HepG2 (cell line): ENCODE data around the gene SDK1. TPM values are rescaled to one million over a fixed set of nuclear protein-coding genes. Genes with fewer than 3 reads are reported as not detected.

Source experiments
- ATAC-seq: fragments of 200-7000 bp; cut with Tn5 transposase; 3 replicates; pipeline ENCODE4 v1.9.1; 2020; ENCODE audit warnings: mild to moderate bottlenecking, moderate library complexity
- BruUV-seq: library from RNA; stranded (reverse); fragments of 400-500 nt; replicated peaks from 2 replicates; lab custom pipeline; 2021; lab: Mats Ljungman, UMichigan
- CTCF ChIA-PET: fragments of 300-600 bp; formaldehyde crosslinking; extraction: SDS; loops from one replicate; lab custom pipeline; 2021; ENCODE audit warnings: low total read pairs, inconsistent platforms, low intra/inter-chr PET ratio; lab: Yijun Ruan, JAX
- POLR2A ChIA-PET: fragments of 350-600 bp; sonication (Branson Sonifier 250); formaldehyde crosslinking; loops from one replicate; lab custom pipeline; 2020; ENCODE audit warnings: antibody characterized with exemption, inconsistent platforms; lab: Yijun Ruan, JAX
- DNase-seq: peaks from one replicate; pipeline ENCODE4 v3.0.0-alpha.2; 2015; ENCODE audit warnings: low spot score
- FAIRE-seq: peaks from 3 replicates; lab custom pipeline; 2011; peaks lifted over from hg19 to GRCh38; lab: Jason Lieb, UNC
- H2AFZ ChIP-seq: one replicate; pipeline ENCODE4 v1.6.1; 2011; ENCODE audit warnings: low read length, inconsistent platforms
- H3K27ac ChIP-seq: fragments of 300-600 bp; 3 replicates; pipeline ENCODE4 v1.8.0; 2011; ENCODE audit warnings: mixed run types, mild to moderate bottlenecking, mixed read lengths, low read length, inconsistent platforms; ENCODE audit not compliant: insufficient read depth; ENCODE audit errors: extremely low read length
- H3K27me3 ChIP-seq, 2 experiments: fragments of 200-600 bp in 1 of 2; 2 replicates in 1 of 2; 3 replicates in 1 of 2; pipeline versions ENCODE4 v1.6.0 to v1.8.0; 2011; ENCODE audit warnings: low read length in 2 of 2, mild to moderate bottlenecking in 2 of 2, moderate library complexity in 2 of 2, inconsistent platforms in 1 of 2; ENCODE audit not compliant: insufficient read depth in 2 of 2, control insufficient read depth in 1 of 2
- H3K36me3 ChIP-seq, 2 experiments: fragments of 200-600 bp in 1 of 2; replicated peaks in 1 of 2; 2 replicates in 1 of 2; 3 replicates in 1 of 2; pipeline versions ENCODE4 v1.5.1 to v1.8.0; 2011; ENCODE audit warnings: low read length in 2 of 2, inconsistent platforms in 1 of 2; ENCODE audit not compliant: insufficient read depth in 2 of 2, control insufficient read depth in 1 of 2
- H3K4me1 ChIP-seq: 2 replicates; pipeline ENCODE4 v1.5.1; 2012; ENCODE audit warnings: low read length, inconsistent platforms; ENCODE audit not compliant: insufficient read depth
- H3K4me2 ChIP-seq: 2 replicates; pipeline ENCODE4 v1.6.0; 2011; ENCODE audit warnings: low read depth, low read length, inconsistent platforms
- H3K4me3 ChIP-seq, 3 experiments: fragments of 200-600 bp in 1 of 3; sonication (generic), shearing (Covaris generic) in 1 of 3; replicated peaks in 1 of 3; 2 replicates each; pipeline ENCODE4 v1.5.1; 2011 to 2016; ENCODE audit warnings: low read length in 3 of 3, inconsistent platforms in 2 of 3, low read depth in 2 of 3, mild to moderate bottlenecking in 2 of 3, control low read depth in 1 of 3, mixed read lengths in 1 of 3; ENCODE audit not compliant: insufficient read depth in 1 of 3
- H3K79me2 ChIP-seq: one replicate; pipeline ENCODE4 v1.6.1; 2011; ENCODE audit warnings: low read length, inconsistent platforms; ENCODE audit not compliant: insufficient read depth
- H3K9ac ChIP-seq: 2 replicates; pipeline ENCODE4 v1.6.0; 2011; ENCODE audit warnings: mild to moderate bottlenecking, low read depth, low read length, inconsistent platforms; ENCODE audit not compliant: insufficient read depth
- H3K9me3 ChIP-seq: 2 replicates; pipeline ENCODE4 v1.5.1; 2012; ENCODE audit warnings: mild to moderate bottlenecking, low read length
- H4K20me1 ChIP-seq: 2 replicates; pipeline ENCODE4 v1.6.0; 2011; ENCODE audit warnings: inconsistent platforms, mild to moderate bottlenecking, low read length, moderate library complexity; ENCODE audit not compliant: insufficient read depth
- ATF7-NPFF ChIP-seq: sonication (generic); formaldehyde crosslinking; IDR thresholded peaks from 2 replicates; pipeline ENCODE4 v1.8.1; 2023; ENCODE audit warnings: mild to moderate bottlenecking, low read depth, missing genetic modification reagents, moderate library complexity
- DMTF1 ChIP-seq: sonication (generic); formaldehyde crosslinking; IDR thresholded peaks from 2 replicates; pipeline ENCODE4 v1.4.0; 2020; ENCODE audit warnings: mild to moderate bottlenecking, missing genetic modification reagents
- DPF2 ChIP-seq: sonication (generic); formaldehyde crosslinking; IDR thresholded peaks from 2 replicates; pipeline ENCODE4 v1.4.0; 2020; ENCODE audit warnings: mild to moderate bottlenecking, low read depth, missing genetic modification reagents, borderline replicate concordance
- DZIP1 ChIP-seq: sonication (generic); formaldehyde crosslinking; IDR thresholded peaks from 2 replicates; pipeline ENCODE4 v1.5.0; 2020; ENCODE audit warnings: mild to moderate bottlenecking, missing genetic modification reagents
- EHMT2 ChIP-seq: fragments of 200-600 bp; sonication (generic); IDR thresholded peaks from 2 replicates; pipeline ENCODE4 v1.7.0; 2017; ENCODE audit warnings: antibody characterized with exemption, low read depth, low read length, borderline replicate concordance
- MBD4 ChIP-seq: IDR thresholded peaks from 2 replicates; pipeline ENCODE4 v1.6.1; 2012; ENCODE audit warnings: low read length, inconsistent platforms, borderline replicate concordance
- SIN3B ChIP-seq: fragments of 150-350 bp; IDR thresholded peaks from 2 replicates; pipeline ENCODE4 v1.6.1; 2014; ENCODE audit warnings: low read length
- SOX5 ChIP-seq: IDR thresholded peaks from 2 replicates; pipeline ENCODE4 v1.6.1; 2016; ENCODE audit warnings: borderline replicate concordance
- SRSF4 ChIP-seq: fragments of 200-400 bp; formaldehyde crosslinking; IDR thresholded peaks from one replicate; pipeline ENCODE4 v1.6.1; 2018; ENCODE audit warnings: mild to moderate bottlenecking, low read depth, low read length, moderate library complexity; ENCODE audit not compliant: poor library complexity, severe bottlenecking
- TFAP4 ChIP-seq: sonication (generic); IDR thresholded peaks from 2 replicates; pipeline ENCODE4 v1.6.1; 2016; ENCODE audit warnings: low read depth, borderline replicate concordance
- THRA ChIP-seq: sonication (generic); formaldehyde crosslinking; IDR thresholded peaks from 2 replicates; pipeline ENCODE4 v1.4.0; 2020; ENCODE audit warnings: missing genetic modification reagents, borderline replicate concordance
- TOPORS ChIP-seq: sonication (generic); formaldehyde crosslinking; IDR thresholded peaks from 2 replicates; pipeline ENCODE4 v1.8.0; 2023; ENCODE audit warnings: mild to moderate bottlenecking, missing genetic modification reagents
- ZMYM4 ChIP-seq: sonication (generic); formaldehyde crosslinking; IDR thresholded peaks from 2 replicates; pipeline ENCODE4 v1.8.1; 2023; ENCODE audit warnings: mild to moderate bottlenecking, missing genetic modification reagents
- ZNF326 ChIP-seq: sonication (generic); formaldehyde crosslinking; IDR thresholded peaks from 2 replicates; pipeline ENCODE4 v1.4.0; 2020; ENCODE audit warnings: missing genetic modification reagents, borderline replicate concordance
- ZNF503 ChIP-seq: sonication (generic); formaldehyde crosslinking; IDR thresholded peaks from 2 replicates; pipeline ENCODE4 v1.4.0; 2020; ENCODE audit warnings: missing genetic modification reagents
- ZNF703 ChIP-seq: sonication (generic); formaldehyde crosslinking; IDR thresholded peaks from 2 replicates; pipeline ENCODE4 v1.5.1; 2020; ENCODE audit warnings: missing genetic modification reagents, mild to moderate bottlenecking, moderate library complexity, borderline replicate concordance
- WGBS: methylation state at CpG from one replicate; pipeline ENCODE4 v1.1.6; 2017; ENCODE audit warnings: low lambda C conversion rate; 5-methylcytosine and 5-hydroxymethylcytosine counted together
- in situ Hi-C: cut with HindIII; loops from 2 replicates; pipeline ENCODE4 v1.10.0; 2017; ENCODE audit warnings: low pct_unique_long_range_greater_than_20kb; ENCODE audit not compliant: extremely low pct_ligation_motif_present
- intact Hi-C: fragments of 100-400 bp; cut with micrococcal nuclease; formaldehyde crosslinking; loops from one replicate; pipeline ENCODE4 v1.10.0; 2022; ENCODE audit not compliant: unreplicated experiment
- polyA plus RNA-seq, 8 experiments: library from polyadenylated mRNA; depleted of rRNA in 3 of 8; stranded (reverse) in 7 of 8; unstranded in 1 of 8; fragments of >200 nt; fragmentation: Illumina TruSeq in 4 of 8; extraction: Trizol in 4 of 8; gene quantifications; 2 replicates each; pipeline versions ENCODE4 v1.2.1 to v1.2.3, GENCODE V29; 2011 to 2016; ENCODE audit warnings: low read depth in 4 of 8, missing spikeins in 1 of 8, mixed read lengths in 1 of 8; ENCODE audit not compliant: insufficient read depth in 1 of 8
- total RNA-seq, 5 experiments: library from RNA; depleted of rRNA; stranded (reverse); fragments of >200 nt; fragmentation: Illumina TruSeq; extraction: Trizol; gene quantifications; 2 replicates each; pipeline ENCODE4 v1.2.3, GENCODE V29; 2016; ENCODE audit warnings: low read depth in 1 of 5

SDK1 gene
- total and polyA plus RNA-seq, 2 of the 13 experiments (the other 11 are each of a cell fraction or from before 2014, with no cell fraction given): 0.35 to 2.4 TPM

GRCh38 chr7:4169455-4169854, 868.4 kb downstream of the SDK1 start:
- Histone ChIP-seq H2AFZ (no peak overlapping the region), H3K4me3 (no peak overlapping the region), H3K27ac (no peak overlapping the region), H3K9ac (no peak overlapping the region), H4K20me1 (no peaks in the 10 kb centered on the region), H3K79me2 (no peaks in the 10 kb centered on the region), H3K4me1 (no peaks in the 10 kb centered on the region), H3K27me3 (no peaks in the 10 kb centered on the region), H3K9me3 (no peaks in the 10 kb centered on the region), H3K4me2 (no peak overlapping the region), H3K36me3 (no peaks in the 10 kb centered on the region)
- FAIRE-seq (no peak), ATAC-seq (no peak), DNase-seq (no peak)
- in situ Hi-C loops: no loop called here
- BruUV-seq: no TSS peak
- WGBS: 78% methylated on average over 10 of the region's 10 CpGs
- intact Hi-C loops: no loop called here
- ChIA-PET CTCF (no interaction called here), POLR2A (no interaction called here)
- TF ChIP-seq THRA (CRISPR knock-in tag): no peak
- no peak for TF ChIP-seq ATF7-NPFF (CRISPR knock-in tag)
- TF ChIP-seq DMTF1 (CRISPR knock-in tag): no peak
- TF ChIP-seq SRSF4: no peak
- no peak for TF ChIP-seq EHMT2
- TF ChIP-seq ZNF503 (CRISPR knock-in tag): no peak
- no peak for TF ChIP-seq DZIP1 (CRISPR knock-in tag)
- TF ChIP-seq MBD4: no peak
- TF ChIP-seq ZNF703 (CRISPR knock-in tag): no peak
- TF ChIP-seq TOPORS (CRISPR knock-in tag): no peak
- no peak for TF ChIP-seq DPF2
- no peak for TF ChIP-seq ZMYM4 (CRISPR knock-in tag)
- TF ChIP-seq SOX5: no peak
- no peak for TF ChIP-seq TFAP4
- TF ChIP-seq SIN3B: no peak
- TF ChIP-seq ZNF326 (CRISPR knock-in tag): no peak
